ENCODE results near the gene GINS2. TPM values are rescaled to one million over a fixed set of nuclear protein-coding genes. Genes with fewer than 3 reads are reported as not detected.

GINS2 gene
- total and polyA plus RNA-seq, 8 donors, result 0.87 to 3.6 (median 2.0) TPM; not detected in 1

- Histone ChIP-seq H3K27me3 (peaks cover 0 to 17% (median 10%) of the 10 kb centered on the region in 3 donors), H3K9me3 (no peaks in the 10 kb centered on the region), H3K36me3 (no peaks in the 10 kb centered on the region), H3K4me3 (peak overlapping the region; percentile 63 to 93 (median 68)), H3K27ac (no peak overlapping the region), H3K4me1 (peaks cover 13 to 26% (median 21%) of the 10 kb centered on the region in 4 donors)
- TF ChIP-seq POLR2AphosphoS5 (IDR thresholded peaks at IDR 0.05), result no peak
- no peak for TF ChIP-seq POLR2A (IDR thresholded peaks at IDR 0.05)
- TF ChIP-seq, protein P1, sequence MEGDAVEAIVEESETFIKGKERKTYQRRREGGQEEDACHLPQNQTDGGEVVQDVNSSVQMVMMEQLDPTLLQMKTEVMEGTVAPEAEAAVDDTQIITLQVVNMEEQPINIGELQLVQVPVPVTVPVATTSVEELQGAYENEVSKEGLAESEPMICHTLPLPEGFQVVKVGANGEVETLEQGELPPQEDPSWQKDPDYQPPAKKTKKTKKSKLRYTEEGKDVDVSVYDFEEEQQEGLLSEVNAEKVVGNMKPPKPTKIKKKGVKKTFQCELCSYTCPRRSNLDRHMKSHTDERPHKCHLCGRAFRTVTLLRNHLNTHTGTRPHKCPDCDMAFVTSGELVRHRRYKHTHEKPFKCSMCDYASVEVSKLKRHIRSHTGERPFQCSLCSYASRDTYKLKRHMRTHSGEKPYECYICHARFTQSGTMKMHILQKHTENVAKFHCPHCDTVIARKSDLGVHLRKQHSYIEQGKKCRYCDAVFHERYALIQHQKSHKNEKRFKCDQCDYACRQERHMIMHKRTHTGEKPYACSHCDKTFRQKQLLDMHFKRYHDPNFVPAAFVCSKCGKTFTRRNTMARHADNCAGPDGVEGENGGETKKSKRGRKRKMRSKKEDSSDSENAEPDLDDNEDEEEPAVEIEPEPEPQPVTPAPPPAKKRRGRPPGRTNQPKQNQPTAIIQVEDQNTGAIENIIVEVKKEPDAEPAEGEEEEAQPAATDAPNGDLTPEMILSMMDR (IDR thresholded peaks at IDR 0.05), result no peak
- TF ChIP-seq EP300 (IDR thresholded peaks at IDR 0.05), result no peak
- WGBS, 5 donors, result 15 to 25% (median 22%) methylated on average over 20 to 27 of the region's 27 CpGs
- DNase-seq, result peak; percentile 33 to 41
- intact Hi-C loops (cut with DNase I; ENCODE audit: low total_unique reads), result no loop called here
Observed at GRCh38 chr16:85689285-85689949, 663 bp upstream of the GINS2 start.

DNA sequence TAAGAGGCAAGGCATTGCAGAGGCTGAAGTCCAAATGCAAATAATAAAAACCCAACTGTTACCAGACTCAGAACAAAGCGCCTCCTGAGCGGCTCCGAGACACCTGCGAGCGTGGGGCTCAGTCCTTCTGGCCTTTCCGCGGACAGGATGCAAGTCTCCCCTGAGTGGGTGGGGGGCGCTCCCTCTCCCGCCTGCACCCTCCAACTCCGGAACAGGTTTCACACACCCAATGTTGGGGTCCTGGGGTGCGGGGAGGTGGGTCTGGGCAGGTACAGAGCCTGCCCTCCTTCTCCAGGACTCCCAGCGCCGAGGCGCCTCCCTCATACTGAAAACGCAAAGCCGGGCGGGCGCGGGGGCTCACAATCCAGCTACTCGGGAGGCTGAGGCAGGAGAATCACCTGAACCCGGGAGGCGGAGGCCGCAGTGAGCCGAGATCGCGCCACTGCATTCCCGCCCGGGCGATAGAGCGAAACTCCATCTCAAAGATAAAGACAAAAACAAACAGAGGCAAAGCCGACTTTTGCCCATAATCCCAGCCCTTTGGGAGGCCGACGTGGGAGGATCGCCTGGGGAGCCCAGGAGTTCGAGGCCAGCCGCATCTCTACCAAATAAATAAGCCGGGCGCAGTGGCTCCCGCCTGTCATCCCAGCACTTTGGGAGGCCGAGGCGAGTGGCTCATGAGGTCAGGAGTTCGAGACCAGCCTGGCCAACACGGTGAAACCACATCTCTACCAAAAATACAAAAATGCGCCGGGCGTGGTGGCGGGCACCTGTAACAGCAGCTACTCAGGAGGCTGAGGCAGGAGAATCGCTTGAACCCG is 893 bp downstream of the GINS2 start:
- intact Hi-C loops (cut with DNase I; ENCODE audit: low total_unique reads), result no loop called here
- H3K4me1 ChIP-seq, result peaks cover 13 to 26% (median 21%) of the 10 kb centered on the region in 4 donors
- H3K27ac ChIP-seq, result no peak overlapping the region
- TF ChIP-seq POLR2A (IDR thresholded peaks at IDR 0.05), result no peak
- TF ChIP-seq, protein P1 (IDR thresholded peaks at IDR 0.05), result no peak
- 65 to 78% (median 69%) methylated on average over 47 to 49 of the region's 49 CpGs for WGBS, 5 donors
- peaks cover 0 to 10% (median 10%) of the 10 kb centered on the region in 3 donors for H3K27me3 ChIP-seq
- no peaks in the 10 kb centered on the region for H3K9me3 ChIP-seq
- H3K4me3 ChIP-seq, result peak overlapping the region; percentile 63 to 93 (median 68)
- H3K36me3 ChIP-seq, result no peaks in the 10 kb centered on the region
- DNase-seq, result no peak

GRCh38 chr16:85686912-85687591 is 1.7 kb downstream of the GINS2 start:
- intact Hi-C loops (cut with DNase I; ENCODE audit: low total_unique reads), result no loop called here
- 73 to 78% (median 75%) methylated on average over 15 of the region's 15 CpGs for WGBS, 5 donors
- no peak for DNase-seq
- Histone ChIP-seq H3K36me3 (no peaks in the 10 kb centered on the region), H3K4me3 (no peak overlapping the region), H3K27ac (no peak overlapping the region), H3K27me3 (peaks cover 0 to 10% (median 10%) of the 10 kb centered on the region in 3 donors), H3K4me1 (peaks cover 13 to 26% (median 21%) of the 10 kb centered on the region in 4 donors), H3K9me3 (no peaks in the 10 kb centered on the region)
- no peak for TF ChIP-seq POLR2AphosphoS5 (IDR thresholded peaks at IDR 0.05)
- TF ChIP-seq, protein P1 (IDR thresholded peaks at IDR 0.05), result no peak

- no peak for DNase-seq
Observed at GRCh38 chr16:85685251-85685650, 3.5 kb downstream of the GINS2 start.

More at GRCh38 chr16:85685251-85685650, 3.5 kb downstream of the GINS2 start:
- Histone ChIP-seq H3K27ac (no peak overlapping the region), H3K9me3 (no peaks in the 10 kb centered on the region), H3K27me3 (peaks cover 0 to 10% (median 6%) of the 10 kb centered on the region in 3 donors), H3K4me1 (peaks cover 13 to 34% (median 22%) of the 10 kb centered on the region in 4 donors), H3K36me3 (no peaks in the 10 kb centered on the region), H3K4me3 (no peak overlapping the region)
- WGBS, 5 donors, result 94 to 100% (median 97%) methylated on average over 2 of the region's 2 CpGs
- intact Hi-C loops (cut with DNase I; ENCODE audit: low total_unique reads), result no loop called here
- TF ChIP-seq POLR2AphosphoS5 (IDR thresholded peaks at IDR 0.05) (no peak), POLR2A (IDR thresholded peaks at IDR 0.05) (no peak), EP300 (IDR thresholded peaks at IDR 0.05) (no peak)
- TF ChIP-seq, protein P1 (IDR thresholded peaks at IDR 0.05), result no peak

Data from stomach (tissue), 9 donors.